DOHH2 (cell line): ENCODE measurements around the gene DCXR.

ENCODE experiments used
- EZH2phosphoT487 ChIP-seq: fragments of 200-600 bp; sonication (generic); IDR thresholded peaks from 2 replicates; pipeline ENCODE4 v1.6.1; 2017; ENCODE audit warnings: borderline replicate concordance, mild to moderate bottlenecking, antibody characterized with exemption, low read length, moderate library complexity, mixed read lengths
- TF ChIP-seq, protein P1 (sequence below): fragments of 200-600 bp; sonication (generic); IDR thresholded peaks from one replicate; pipeline ENCODE4 v1.5.1; 2014; ENCODE audit warnings: antibody characterized with exemption, mild to moderate bottlenecking, low read depth, low read length; ENCODE audit not compliant: poor library complexity, severe bottlenecking

DNA sequence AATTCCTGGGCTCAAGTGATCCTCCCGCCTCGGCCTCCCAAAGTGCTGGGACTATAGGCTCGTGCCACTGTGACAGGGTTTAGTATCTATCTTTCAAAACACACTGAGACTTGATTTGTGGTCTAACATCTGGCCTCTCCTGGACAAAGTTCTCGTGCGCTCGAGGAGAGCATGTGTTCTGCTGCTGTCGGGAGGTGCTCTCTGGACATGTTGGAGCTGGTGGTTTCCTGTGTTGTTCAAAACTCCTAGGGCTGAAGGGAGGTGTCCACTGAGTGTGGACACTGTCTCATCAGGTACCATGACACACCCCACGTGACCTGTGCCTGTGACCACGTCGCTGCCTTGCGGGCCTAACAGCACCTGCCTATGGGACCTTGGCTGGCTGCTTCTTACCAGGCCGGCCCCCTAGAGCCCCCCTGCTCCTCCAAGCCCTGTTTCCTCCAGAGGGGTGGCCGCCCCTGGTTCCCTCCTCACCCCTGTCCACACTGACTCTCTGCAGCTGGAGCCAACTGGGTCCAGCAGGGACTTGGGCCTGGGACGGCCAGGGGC is 8.5 kb upstream of the DCXR start:
- TF ChIP-seq EZH2phosphoT487 = no peak
- TF ChIP-seq, protein P1, sequence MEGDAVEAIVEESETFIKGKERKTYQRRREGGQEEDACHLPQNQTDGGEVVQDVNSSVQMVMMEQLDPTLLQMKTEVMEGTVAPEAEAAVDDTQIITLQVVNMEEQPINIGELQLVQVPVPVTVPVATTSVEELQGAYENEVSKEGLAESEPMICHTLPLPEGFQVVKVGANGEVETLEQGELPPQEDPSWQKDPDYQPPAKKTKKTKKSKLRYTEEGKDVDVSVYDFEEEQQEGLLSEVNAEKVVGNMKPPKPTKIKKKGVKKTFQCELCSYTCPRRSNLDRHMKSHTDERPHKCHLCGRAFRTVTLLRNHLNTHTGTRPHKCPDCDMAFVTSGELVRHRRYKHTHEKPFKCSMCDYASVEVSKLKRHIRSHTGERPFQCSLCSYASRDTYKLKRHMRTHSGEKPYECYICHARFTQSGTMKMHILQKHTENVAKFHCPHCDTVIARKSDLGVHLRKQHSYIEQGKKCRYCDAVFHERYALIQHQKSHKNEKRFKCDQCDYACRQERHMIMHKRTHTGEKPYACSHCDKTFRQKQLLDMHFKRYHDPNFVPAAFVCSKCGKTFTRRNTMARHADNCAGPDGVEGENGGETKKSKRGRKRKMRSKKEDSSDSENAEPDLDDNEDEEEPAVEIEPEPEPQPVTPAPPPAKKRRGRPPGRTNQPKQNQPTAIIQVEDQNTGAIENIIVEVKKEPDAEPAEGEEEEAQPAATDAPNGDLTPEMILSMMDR = no peak
